Measurements from ENCODE around the gene KANSL1L. TPM values are rescaled to one million over a fixed set of nuclear protein-coding genes. Genes with fewer than 3 reads are reported as not detected.

KANSL1L gene
- total RNA-seq, 4 donors from 2014 or later = 50.3 to 81.8 (median 55.2) TPM

DNA sequence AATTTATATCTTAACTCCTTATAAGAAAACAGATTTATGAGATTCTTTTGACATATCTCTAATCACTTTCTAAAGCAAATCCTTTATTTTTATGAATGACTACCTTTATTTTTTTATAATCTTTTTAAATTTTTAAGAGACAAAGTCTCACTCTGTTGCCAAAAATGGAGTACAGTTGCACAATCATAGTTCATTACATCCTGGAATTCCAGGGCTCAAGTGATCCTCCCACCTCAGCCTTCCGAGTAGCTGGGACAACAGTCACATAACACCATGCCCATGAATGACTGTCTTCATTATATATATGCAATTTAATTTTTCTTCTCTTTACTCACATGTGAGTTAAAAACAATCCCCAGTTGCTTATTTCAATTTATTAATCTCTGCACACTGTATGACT lies 32.3 kb upstream of the KANSL1L start:
- intact Hi-C loops (cut with DNase I; ENCODE audit: low total_unique reads) = no loop called here
- no peaks in the 10 kb centered on the region for H3K36me3 ChIP-seq
- no peak overlapping the region for H3K4me3 ChIP-seq
- H3K27me3 ChIP-seq = no peaks in the 10 kb centered on the region
- TF ChIP-seq POLR2A (IDR thresholded peaks at IDR 0.05) (no peak), CTCF (IDR thresholded peaks at IDR 0.05) (no peak)
- no peak for DNase-seq
- no peaks in the 10 kb centered on the region for H3K4me1 ChIP-seq
- no peaks in the 10 kb centered on the region for H3K9me3 ChIP-seq
- no peak overlapping the region for H3K27ac ChIP-seq

DNA sequence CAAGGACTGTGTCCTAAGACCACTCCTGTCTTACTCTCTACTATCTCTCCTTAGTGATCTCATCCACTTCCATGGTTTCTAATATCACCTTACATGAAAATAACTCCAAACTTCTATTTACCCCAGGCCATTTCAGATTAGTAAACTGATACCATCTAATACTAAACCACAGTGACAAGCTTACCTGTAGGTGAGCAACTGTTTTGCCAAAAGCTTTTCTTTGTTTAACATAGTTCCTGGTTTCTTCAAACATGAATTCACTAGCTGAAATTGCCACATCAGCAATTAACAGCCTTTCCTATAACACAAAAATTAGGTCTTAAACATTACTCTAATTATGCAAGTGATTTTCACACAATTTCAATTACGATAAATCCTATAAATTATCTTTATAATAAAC lies 31.9 kb upstream of the KANSL1L start:
- no peaks in the 10 kb centered on the region for H3K4me1 ChIP-seq
- no peak overlapping the region for H3K4me3 ChIP-seq
- H3K27me3 ChIP-seq = no peaks in the 10 kb centered on the region
- TF ChIP-seq CTCF (IDR thresholded peaks at IDR 0.05) (no peak), POLR2A (IDR thresholded peaks at IDR 0.05) (no peak)
- intact Hi-C loops (cut with DNase I; ENCODE audit: low total_unique reads) = no loop called here
- no peaks in the 10 kb centered on the region for H3K36me3 ChIP-seq
- no peak for DNase-seq
- H3K9me3 ChIP-seq = no peaks in the 10 kb centered on the region
- H3K27ac ChIP-seq = no peak overlapping the region

DNA sequence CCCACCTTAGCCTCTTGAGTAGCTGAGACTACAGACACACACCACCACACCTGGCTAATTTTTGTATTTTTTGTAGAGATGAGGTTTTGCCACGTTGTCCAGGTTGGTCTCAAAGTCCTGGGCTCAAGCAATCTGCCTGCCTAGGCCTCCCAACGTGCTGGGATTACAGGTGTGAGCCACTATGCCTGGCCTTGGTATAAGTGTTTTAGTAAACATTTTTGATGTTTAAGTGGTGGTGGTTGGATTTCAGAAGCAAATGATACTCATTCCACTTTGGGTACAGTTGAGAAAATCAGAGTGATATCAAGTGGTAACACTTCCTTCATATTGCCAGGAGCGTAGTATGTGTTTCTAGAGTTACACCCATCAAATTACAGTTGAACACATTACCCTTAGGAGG lies 28.6 kb upstream of the KANSL1L start:
- TF ChIP-seq CTCF (IDR thresholded peaks at IDR 0.05) = no peak
- TF ChIP-seq POLR2A (IDR thresholded peaks at IDR 0.05) = no peak
- Histone ChIP-seq H3K27ac (no peak overlapping the region), H3K9me3 (no peaks in the 10 kb centered on the region), H3K36me3 (no peaks in the 10 kb centered on the region), H3K4me1 (peaks cover 0 to 3% of the 10 kb centered on the region in 2 donors), H3K4me3 (no peak overlapping the region), H3K27me3 (no peaks in the 10 kb centered on the region)
- DNase-seq = no peak
- intact Hi-C loops (cut with DNase I; ENCODE audit: low total_unique reads) = loop anchor here (5.0 kb wide), 1 partner anchor 223 kb away; no protein-coding TSS in a partner anchor

- Histone ChIP-seq H3K9me3 (no peaks in the 10 kb centered on the region), H3K27ac (no peak overlapping the region), H3K36me3 (no peaks in the 10 kb centered on the region), H3K4me1 (peaks cover 0 to 3% of the 10 kb centered on the region in 2 donors), H3K27me3 (no peaks in the 10 kb centered on the region), H3K4me3 (no peak overlapping the region)
- DNase-seq = no peak
- intact Hi-C loops (cut with DNase I; ENCODE audit: low total_unique reads) = loop anchor here (5.0 kb wide), 1 partner anchor 222 kb away; no protein-coding TSS in a partner anchor
- TF ChIP-seq POLR2A (IDR thresholded peaks at IDR 0.05) (no peak), CTCF (IDR thresholded peaks at IDR 0.05) (peak; percentile 43 to 55 (median 46))
These were observed 28.1 kb upstream of the KANSL1L start for GRCh38 chr2:210199186-210199765.

DNA sequence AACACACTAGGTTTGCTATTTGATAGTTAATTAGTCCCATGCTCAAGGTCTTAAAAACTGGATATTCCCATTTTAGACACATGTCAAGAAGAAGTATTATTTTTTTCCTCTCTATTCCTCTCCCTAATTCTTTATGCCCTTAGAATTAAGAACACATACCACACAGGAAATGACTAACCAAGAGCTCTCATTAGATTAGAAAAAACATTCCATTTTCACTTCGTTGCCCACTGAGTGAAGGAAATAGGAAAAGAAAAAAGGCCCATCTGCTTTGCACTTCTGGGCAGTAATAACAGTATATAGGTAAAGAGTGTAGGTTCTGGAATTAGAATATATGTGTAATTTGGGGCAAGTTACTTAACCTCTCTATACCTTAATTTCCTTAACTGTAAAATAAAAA lies 27.1 kb upstream of the KANSL1L start:
- H3K4me1 ChIP-seq = peaks cover 0 to 3% of the 10 kb centered on the region in 2 donors
- H3K27ac ChIP-seq = no peak overlapping the region
- H3K4me3 ChIP-seq = no peak overlapping the region
- no peak for DNase-seq
- no peaks in the 10 kb centered on the region for H3K27me3 ChIP-seq
- intact Hi-C loops (cut with DNase I; ENCODE audit: low total_unique reads) = loop anchor here (5.0 kb wide), 1 partner anchor 221 kb away; no protein-coding TSS in a partner anchor
- no peaks in the 10 kb centered on the region for H3K36me3 ChIP-seq
- TF ChIP-seq POLR2A (IDR thresholded peaks at IDR 0.05) (no peak), CTCF (IDR thresholded peaks at IDR 0.05) (no peak)
- no peaks in the 10 kb centered on the region for H3K9me3 ChIP-seq

Measured in uterus (tissue), 4 donors.